GM18498 (cell line): ENCODE results near the gene CWF19L1.

Source experiments
- ATAC-seq: cut with Tn5 transposase; IDR thresholded peaks from one replicate; pipeline ENCODE4 v1.9.1; 2021; ENCODE audit warnings: mild to moderate bottlenecking, moderate library complexity; ENCODE audit not compliant: unreplicated experiment

The CWF19L1 gene

GRCh38 chr10:100253041-100253440, 14.4 kb downstream of the CWF19L1 start:
- no peak for ATAC-seq

- no peak for ATAC-seq
Measured at GRCh38 chr10:100248820-100249219, 18.6 kb downstream of the CWF19L1 start.

- no peak for ATAC-seq
Measured at GRCh38 chr10:100245484-100246220, 21.8 kb downstream of the CWF19L1 start.

GRCh38 chr10:100239851-100240250, 27.6 kb downstream of the CWF19L1 start:
- ATAC-seq: no peak

- no peak for ATAC-seq
Measured at GRCh38 chr10:100238429-100238828, 29.0 kb downstream of the CWF19L1 start.

- ATAC-seq: no peak
Measured at GRCh38 chr10:100232101-100232500, 35.3 kb downstream of the CWF19L1 start.

- ATAC-seq: no peak
Measured at GRCh38 chr10:100229819-100230422, 37.5 kb downstream of the CWF19L1 start.

- ATAC-seq: no peak
Measured at GRCh38 chr10:100223879-100224278, 43.6 kb downstream of the CWF19L1 start.

- ATAC-seq: no peak
Measured at GRCh38 chr10:100222529-100222928, 44.9 kb downstream of the CWF19L1 start.

- ATAC-seq: no peak
Measured at GRCh38 chr10:100216006-100216405, 51.4 kb downstream of the CWF19L1 start.

GRCh38 chr10:100209303-100209702, 58.1 kb downstream of the CWF19L1 start:
- ATAC-seq: no peak

- no peak for ATAC-seq
Measured at GRCh38 chr10:100208276-100208675, 59.2 kb downstream of the CWF19L1 start.

GRCh38 chr10:100204370-100204769, 63.1 kb downstream of the CWF19L1 start:
- no peak for ATAC-seq

GRCh38 chr10:100201549-100201948, 65.9 kb downstream of the CWF19L1 start:
- ATAC-seq: no peak

- no peak for ATAC-seq
Measured at GRCh38 chr10:100194711-100195110, 72.7 kb downstream of the CWF19L1 start.

- ATAC-seq: no peak
Measured at GRCh38 chr10:100192350-100192749, 75.1 kb downstream of the CWF19L1 start.

- peak; percentile 66 for ATAC-seq
Measured at GRCh38 chr10:100186253-100187212, 80.9 kb downstream of the CWF19L1 start.

GRCh38 chr10:100185364-100186252, 81.8 kb downstream of the CWF19L1 start, which contains the start of gene ERLIN1:
Gene ERLIN1, minus strand, starts transcription at chr10:100186029. Its CDS starts 403 bp downstream, at chr10:100185626.
- ATAC-seq: peak; percentile 90

GRCh38 chr10:100184840-100185239, 82.6 kb downstream of the CWF19L1 start:
- ATAC-seq: no peak

- no peak for ATAC-seq
Measured at GRCh38 chr10:100184426-100184825, 83.0 kb downstream of the CWF19L1 start.
